OCI-LY3 (cell line): ENCODE results near the gene FRS3.
A peak's percentile ranks its signal among the peaks of the same experiment; 100 is the strongest.

Experiments used
- H2AFZ ChIP-seq: fragments of 200-600, 300-600 bp; shearing (Covaris generic); 2 replicates; pipeline ENCODE4 v1.6.0; 2014; ENCODE audit warnings: antibody characterized with exemption, low read depth, low read length
- H3K27ac ChIP-seq: fragments of 200-600, 300-600 bp; sonication (generic); 2 replicates; pipeline ENCODE4 v1.5.1; 2014; ENCODE audit warnings: mild to moderate bottlenecking, low read length, moderate library complexity, mixed read lengths
- H3K27me3 ChIP-seq: fragments of 200-600, 300-600 bp; sonication (generic); 2 replicates; pipeline ENCODE4 v1.6.1; 2014; ENCODE audit warnings: low read depth, low read length, mixed read lengths
- H3K36me3 ChIP-seq: fragments of 200-600, 300-600 bp; sonication (generic); replicated peaks from 2 replicates; pipeline ENCODE3; 2014; ENCODE audit warnings: low read depth, low read length, mixed read lengths
- H3K4me1 ChIP-seq: fragments of 300-600, 200-600 bp; sonication (generic); 2 replicates; pipeline ENCODE4 v1.6.1; 2014; ENCODE audit warnings: low read length, mixed read lengths
- H3K4me2 ChIP-seq: fragments of 200-600, 300-600 bp; sonication (generic); 2 replicates; pipeline ENCODE4 v1.6.1; 2014; ENCODE audit warnings: low read length, mixed read lengths
- H3K4me3 ChIP-seq: fragments of 300-600, 200-600 bp; sonication (generic); 2 replicates; pipeline ENCODE4 v1.5.1; 2014; ENCODE audit warnings: antibody characterized with exemption, mild to moderate bottlenecking, low read length, moderate library complexity
- H3K79me2 ChIP-seq: fragments of 300-600, 200-600 bp; shearing (Covaris generic); 2 replicates; pipeline ENCODE4 v1.6.1; 2014; ENCODE audit warnings: mild to moderate bottlenecking, low read length, mixed read lengths
- H3K9ac ChIP-seq: fragments of 300-600, 200-600 bp; shearing (Covaris generic); 2 replicates; pipeline ENCODE4 v1.6.0; 2014; ENCODE audit warnings: mild to moderate bottlenecking, low read length, moderate library complexity
- H3K9me3 ChIP-seq: fragments of 200-600, 300-600 bp; shearing (Covaris generic); 2 replicates; pipeline ENCODE4 v1.6.1; 2014; ENCODE audit warnings: low read length, mixed read lengths; ENCODE audit not compliant: insufficient read depth
- H4K20me1 ChIP-seq: fragments of 200-600, 300-600 bp; sonication (generic); 2 replicates; pipeline ENCODE4 v1.6.1; 2016; ENCODE audit warnings: low read length, mixed read lengths; ENCODE audit not compliant: insufficient read depth
- EZH2phosphoT487 ChIP-seq: fragments of 200-600 bp; shearing (Covaris generic); IDR thresholded peaks from 2 replicates; pipeline ENCODE4 v1.6.1; 2018; ENCODE audit warnings: antibody characterized with exemption, mixed run types, low read depth
- TF ChIP-seq, protein P1 (sequence below): fragments of 200-600, 300-600 bp; sonication (generic); IDR thresholded peaks from 2 replicates; pipeline ENCODE4 v1.5.1; 2014; ENCODE audit warnings: antibody characterized with exemption, low read length, low read depth

The FRS3 gene

DNA sequence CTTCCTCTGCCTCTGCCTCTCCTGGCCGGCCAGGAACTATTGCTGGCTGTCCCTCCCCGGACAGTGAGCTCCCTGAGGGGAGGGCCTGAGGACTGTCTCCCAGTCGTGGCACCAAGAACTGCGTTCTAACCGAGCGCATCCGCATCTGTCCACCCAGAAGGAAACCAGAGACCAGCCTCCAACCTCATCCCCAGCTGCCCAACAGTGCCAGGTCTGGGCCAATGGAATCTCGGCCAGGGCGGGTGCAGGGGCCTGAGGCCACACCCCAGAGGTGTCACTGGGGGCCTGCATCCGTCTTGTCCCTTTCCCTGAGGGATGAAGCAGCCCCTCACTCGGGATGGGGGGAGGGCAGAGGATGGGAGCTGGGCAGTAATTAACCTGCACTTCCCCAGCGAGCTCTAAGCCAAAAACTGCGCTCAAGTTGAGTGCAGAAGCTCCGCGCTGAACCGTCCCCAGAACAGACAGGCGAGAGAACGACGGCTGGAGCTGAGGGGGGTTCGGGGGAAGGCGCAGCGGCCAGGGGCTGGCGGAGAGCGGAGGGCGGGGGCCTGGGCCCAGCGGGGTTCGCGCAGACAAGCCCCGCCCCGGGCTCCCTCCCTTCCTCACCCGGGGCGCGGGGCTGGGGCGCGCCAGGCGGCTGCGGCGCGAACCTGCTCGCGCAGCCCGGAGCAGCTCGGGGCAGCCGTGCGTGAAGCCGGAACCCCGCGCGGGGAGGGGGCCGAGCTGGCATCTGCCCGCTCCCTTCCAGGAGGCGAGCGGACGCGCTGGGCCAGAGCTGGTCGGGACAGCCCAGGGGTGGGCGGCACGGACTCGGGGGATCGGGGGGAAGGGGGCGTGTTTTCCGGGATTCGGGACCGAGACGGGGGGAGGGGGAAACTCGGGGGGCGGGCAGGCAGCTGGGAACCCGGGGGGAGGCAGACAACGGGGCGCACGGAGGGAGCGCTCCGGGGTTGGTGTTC, 45.7 kb downstream of the FRS3 start:
- Histone ChIP-seq H3K36me3 (peaks cover 38% of the 10 kb centered on the region), H3K4me1 (peaks cover 40% of the 10 kb centered on the region), H2AFZ (no peak overlapping the region), H3K9me3 (no peaks in the 10 kb centered on the region), H3K4me2 (peak overlapping the region; percentile 97), H3K79me2 (peaks cover 49% of the 10 kb centered on the region), H4K20me1 (peaks cover 25% of the 10 kb centered on the region), H3K27ac (peak overlapping the region; percentile 96), H3K4me3 (peak overlapping the region; percentile 86), H3K9ac (peak overlapping the region; percentile 99), H3K27me3 (no peaks in the 10 kb centered on the region)
- TF ChIP-seq EZH2phosphoT487 = no peak
- TF ChIP-seq, protein P1, sequence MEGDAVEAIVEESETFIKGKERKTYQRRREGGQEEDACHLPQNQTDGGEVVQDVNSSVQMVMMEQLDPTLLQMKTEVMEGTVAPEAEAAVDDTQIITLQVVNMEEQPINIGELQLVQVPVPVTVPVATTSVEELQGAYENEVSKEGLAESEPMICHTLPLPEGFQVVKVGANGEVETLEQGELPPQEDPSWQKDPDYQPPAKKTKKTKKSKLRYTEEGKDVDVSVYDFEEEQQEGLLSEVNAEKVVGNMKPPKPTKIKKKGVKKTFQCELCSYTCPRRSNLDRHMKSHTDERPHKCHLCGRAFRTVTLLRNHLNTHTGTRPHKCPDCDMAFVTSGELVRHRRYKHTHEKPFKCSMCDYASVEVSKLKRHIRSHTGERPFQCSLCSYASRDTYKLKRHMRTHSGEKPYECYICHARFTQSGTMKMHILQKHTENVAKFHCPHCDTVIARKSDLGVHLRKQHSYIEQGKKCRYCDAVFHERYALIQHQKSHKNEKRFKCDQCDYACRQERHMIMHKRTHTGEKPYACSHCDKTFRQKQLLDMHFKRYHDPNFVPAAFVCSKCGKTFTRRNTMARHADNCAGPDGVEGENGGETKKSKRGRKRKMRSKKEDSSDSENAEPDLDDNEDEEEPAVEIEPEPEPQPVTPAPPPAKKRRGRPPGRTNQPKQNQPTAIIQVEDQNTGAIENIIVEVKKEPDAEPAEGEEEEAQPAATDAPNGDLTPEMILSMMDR = peak; percentile 12; the same call in 1 of the 2 replicates

DNA sequence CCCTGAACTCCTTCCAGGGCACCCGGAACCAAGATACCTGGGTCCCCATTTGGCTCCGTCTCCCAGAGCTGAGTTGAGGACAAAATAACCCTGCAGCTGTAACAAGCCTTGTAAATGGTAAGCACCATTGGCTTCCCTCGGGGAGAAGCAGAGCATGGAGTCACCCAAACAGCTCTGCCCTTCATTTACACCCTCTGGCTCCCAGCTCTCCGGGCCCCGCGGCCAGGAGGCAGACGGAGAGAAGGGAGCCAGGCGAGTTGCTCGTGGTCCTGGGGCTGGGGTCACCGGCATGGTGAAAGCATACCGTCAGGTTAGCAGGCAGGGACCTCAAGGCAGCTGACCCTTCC, 46.4 kb downstream of the FRS3 start:
- peaks cover 38% of the 10 kb centered on the region for H3K36me3 ChIP-seq
- H4K20me1 ChIP-seq = peaks cover 31% of the 10 kb centered on the region
- H3K4me3 ChIP-seq = peak overlapping the region; percentile 86
- peak overlapping the region; percentile 96 for H3K27ac ChIP-seq
- peaks cover 45% of the 10 kb centered on the region for H3K4me1 ChIP-seq
- peak overlapping the region; percentile 99 for H3K9ac ChIP-seq
- H3K27me3 ChIP-seq = no peaks in the 10 kb centered on the region
- no peak overlapping the region for H2AFZ ChIP-seq
- no peaks in the 10 kb centered on the region for H3K9me3 ChIP-seq
- H3K4me2 ChIP-seq = peak overlapping the region; percentile 97
- TF ChIP-seq, protein P1 = no peak
- TF ChIP-seq EZH2phosphoT487 = no peak
- peaks cover 56% of the 10 kb centered on the region for H3K79me2 ChIP-seq

DNA sequence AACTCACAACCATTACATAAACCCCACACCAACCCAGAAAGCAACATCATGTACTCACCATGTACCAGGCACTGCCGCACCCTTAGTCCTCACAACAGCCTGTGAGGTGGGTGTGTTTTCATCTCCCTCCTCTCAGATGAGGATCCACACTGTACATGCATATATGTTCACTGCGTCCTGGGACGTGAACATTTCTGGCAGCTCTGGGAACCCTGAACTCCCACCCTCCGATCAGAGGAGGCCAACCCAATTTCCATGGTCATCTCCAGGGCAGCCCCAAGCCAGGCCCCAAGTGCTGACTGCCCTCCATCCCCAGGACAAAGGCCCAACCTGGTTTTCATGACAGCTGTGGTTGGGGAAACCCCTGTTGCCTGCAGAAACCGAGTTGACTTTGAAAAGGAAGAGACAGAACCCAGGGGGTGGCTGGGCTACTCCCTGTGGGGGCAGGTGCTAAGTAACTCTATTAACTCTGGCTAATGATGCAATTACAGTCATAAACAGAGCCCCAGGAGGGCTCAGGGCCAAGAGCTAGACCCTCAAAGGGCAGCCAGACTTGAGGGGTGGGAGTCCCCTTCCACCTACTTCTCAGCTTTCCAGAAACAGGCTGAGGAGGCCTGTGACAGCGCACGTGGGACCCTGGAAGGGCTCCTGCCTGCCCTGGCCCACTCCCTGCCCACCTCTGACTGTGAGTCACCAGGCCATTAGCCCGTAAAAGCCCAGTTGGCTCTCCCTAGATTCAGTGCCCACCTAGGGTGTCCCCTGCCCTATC, 46.9 kb downstream of the FRS3 start:
- Histone ChIP-seq H3K4me3 (peak overlapping the region; percentile 86), H3K27ac (peak overlapping the region; percentile 96), H3K79me2 (peaks cover 61% of the 10 kb centered on the region), H3K9me3 (no peaks in the 10 kb centered on the region), H3K4me2 (peak overlapping the region; percentile 97), H3K27me3 (no peaks in the 10 kb centered on the region), H2AFZ (no peak overlapping the region), H3K9ac (peak overlapping the region; percentile 99), H3K4me1 (peaks cover 45% of the 10 kb centered on the region), H4K20me1 (peaks cover 37% of the 10 kb centered on the region), H3K36me3 (peaks cover 42% of the 10 kb centered on the region)
- TF ChIP-seq, protein P1 = no peak
- TF ChIP-seq EZH2phosphoT487 = no peak

DNA sequence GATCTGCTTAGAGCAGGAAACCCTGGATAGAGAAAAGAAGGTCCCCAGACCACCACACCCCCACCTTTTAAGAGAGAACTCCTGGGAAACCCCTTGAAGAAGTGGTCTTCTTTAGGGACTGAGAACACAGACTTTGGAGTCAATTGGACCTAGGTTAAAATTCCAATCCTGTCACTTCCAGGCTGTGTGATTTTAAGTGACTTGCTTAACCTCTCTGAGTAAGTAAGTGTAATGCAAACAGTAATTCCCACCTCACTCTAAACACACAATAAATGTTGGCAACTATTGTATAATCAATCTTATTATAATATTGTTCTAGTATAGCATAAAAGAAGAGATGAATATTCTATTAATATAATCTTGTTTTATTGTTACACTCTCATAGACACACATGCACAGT, 47.6 kb downstream of the FRS3 start:
- peaks cover 44% of the 10 kb centered on the region for H3K36me3 ChIP-seq
- H3K79me2 ChIP-seq = peaks cover 68% of the 10 kb centered on the region
- peak overlapping the region; percentile 96 for H3K27ac ChIP-seq
- H3K4me3 ChIP-seq = peak overlapping the region; percentile 86
- TF ChIP-seq, protein P1 = no peak
- TF ChIP-seq EZH2phosphoT487 = no peak
- H3K9me3 ChIP-seq = no peaks in the 10 kb centered on the region
- peaks cover 45% of the 10 kb centered on the region for H3K4me1 ChIP-seq
- peaks cover 43% of the 10 kb centered on the region for H4K20me1 ChIP-seq
- no peaks in the 10 kb centered on the region for H3K27me3 ChIP-seq
- H3K9ac ChIP-seq = peak overlapping the region; percentile 99
- H2AFZ ChIP-seq = no peak overlapping the region
- peak overlapping the region; percentile 97 for H3K4me2 ChIP-seq
